Adipose tissue (tissue), 3 donors: ENCODE data around the gene GUCY2D. TPM values are rescaled to one million over a fixed set of nuclear protein-coding genes. Genes with fewer than 3 reads are reported as not detected.

Experiments used
- H3K27ac ChIP-seq: one replicate; pipeline ENCODE4 v1.5.1; 2013; ENCODE audit warnings: low read depth, low read length
- WGBS, 3 donors: extraction: QIAGEN DNeasy Blood & Tissue Kit; methylation state at CpG; one replicate each; pipeline ENCODE4 v1.1.7; 2013; 5-methylcytosine and 5-hydroxymethylcytosine counted together
- polyA plus RNA-seq, 3 donors: library from polyadenylated mRNA; stranded (reverse); fragments of 200-250 nt; gene quantifications; one replicate each; pipeline ENCODE4 v1.2.3, GENCODE V29; 2013
- donor health status: healthy with polysubstance abuse.
- donor health status: Bipolar disorder and iron deficiency.
- donor health status: healthy.

GUCY2D gene
- polyA plus RNA-seq, 3 donors: 0.04 to 0.15 (median 0.11) TPM

DNA sequence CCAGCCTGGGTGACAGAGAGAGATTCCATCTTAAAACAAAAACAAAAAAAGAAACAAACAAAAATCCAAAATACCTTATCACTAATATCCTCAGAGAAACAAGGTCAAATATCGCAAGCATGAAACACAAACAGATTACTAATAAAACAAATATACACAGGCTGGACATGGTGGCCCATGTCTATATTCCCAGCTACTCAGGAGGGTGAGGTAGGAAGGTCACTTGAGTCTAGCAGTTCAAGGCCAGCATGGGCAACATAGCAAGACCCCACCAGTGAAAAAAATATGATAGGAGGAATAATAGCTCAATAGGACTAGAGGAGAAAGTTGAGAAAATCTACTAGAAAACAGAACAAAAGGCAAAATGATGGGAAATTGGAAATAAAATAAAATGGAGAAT, 29.5 kb downstream of the GUCY2D start:
- H3K27ac ChIP-seq: no peak overlapping the region
- WGBS, 3 donors: 66 to 98% (median 94%) methylated on average over 1 of the region's 1 CpG

DNA sequence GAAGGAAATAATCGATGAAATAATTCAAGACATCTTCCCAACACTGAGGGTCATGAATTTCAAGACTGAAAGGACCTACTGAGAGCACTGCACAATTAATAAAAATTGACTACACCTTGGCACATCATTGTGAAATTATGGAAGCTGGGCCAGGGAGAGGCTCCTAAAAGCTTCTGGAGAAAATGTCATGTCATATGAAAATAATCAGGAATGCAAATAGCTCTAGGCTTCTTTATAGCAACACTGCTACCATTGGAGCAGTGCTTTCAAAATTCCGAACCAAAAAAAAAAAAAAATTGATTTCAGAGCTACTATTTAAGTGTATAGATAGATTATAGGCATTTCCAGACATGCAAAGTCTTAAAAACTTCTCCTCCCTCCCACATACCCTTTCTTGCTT, 30.0 kb downstream of the GUCY2D start:
- H3K27ac ChIP-seq: no peak overlapping the region
- WGBS, 3 donors: 85 to 89% (median 86%) methylated on average over 2 of the region's 2 CpGs

DNA sequence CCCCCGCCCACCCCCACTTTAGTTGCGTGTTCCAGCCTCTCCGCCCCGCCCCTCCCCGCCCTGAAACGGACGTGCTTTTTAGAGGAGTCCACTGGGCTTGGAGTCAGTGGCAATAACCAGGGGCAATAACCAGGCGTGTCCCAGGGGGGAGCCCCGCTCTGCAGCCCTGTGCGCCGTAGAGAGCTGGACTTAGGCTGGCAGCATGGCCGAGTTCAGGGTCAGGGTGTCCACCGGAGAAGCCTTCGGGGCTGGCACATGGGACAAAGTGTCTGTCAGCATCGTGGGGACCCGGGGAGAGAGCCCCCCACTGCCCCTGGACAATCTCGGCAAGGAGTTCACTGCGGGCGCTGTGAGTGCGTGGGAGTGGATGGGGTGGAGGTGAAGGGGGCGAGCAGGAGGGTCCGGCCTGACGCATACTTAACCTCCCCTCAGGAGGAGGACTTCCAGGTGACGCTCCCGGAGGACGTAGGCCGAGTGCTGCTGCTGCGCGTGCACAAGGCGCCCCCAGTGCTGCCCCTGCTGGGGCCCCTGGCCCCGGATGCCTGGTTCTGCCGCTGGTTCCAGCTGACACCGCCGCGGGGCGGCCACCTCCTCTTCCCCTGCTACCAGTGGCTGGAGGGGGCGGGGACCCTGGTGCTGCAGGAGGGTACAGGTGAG, 36.7 kb downstream of the GUCY2D start, which contains the start of gene ALOX15B:
Gene ALOX15B (plus strand): TSS at position 106 of the 657 bp plus-strand sequence. CDS start 97 bp downstream, at position 203.
- H3K27ac ChIP-seq: no peak within 1 kb of the TSS
- 10 to 22% (median 11%) methylated on average over 36 to 37 of the region's 37 CpGs for WGBS, 3 donors

- no peak overlapping the region for H3K27ac ChIP-seq
- WGBS, 3 donors: 54 to 63% (median 58%) methylated on average over 10 to 11 of the region's 11 CpGs
Measured at GRCh38 chr17:8039611-8040168, 37.3 kb downstream of the GUCY2D start.

DNA sequence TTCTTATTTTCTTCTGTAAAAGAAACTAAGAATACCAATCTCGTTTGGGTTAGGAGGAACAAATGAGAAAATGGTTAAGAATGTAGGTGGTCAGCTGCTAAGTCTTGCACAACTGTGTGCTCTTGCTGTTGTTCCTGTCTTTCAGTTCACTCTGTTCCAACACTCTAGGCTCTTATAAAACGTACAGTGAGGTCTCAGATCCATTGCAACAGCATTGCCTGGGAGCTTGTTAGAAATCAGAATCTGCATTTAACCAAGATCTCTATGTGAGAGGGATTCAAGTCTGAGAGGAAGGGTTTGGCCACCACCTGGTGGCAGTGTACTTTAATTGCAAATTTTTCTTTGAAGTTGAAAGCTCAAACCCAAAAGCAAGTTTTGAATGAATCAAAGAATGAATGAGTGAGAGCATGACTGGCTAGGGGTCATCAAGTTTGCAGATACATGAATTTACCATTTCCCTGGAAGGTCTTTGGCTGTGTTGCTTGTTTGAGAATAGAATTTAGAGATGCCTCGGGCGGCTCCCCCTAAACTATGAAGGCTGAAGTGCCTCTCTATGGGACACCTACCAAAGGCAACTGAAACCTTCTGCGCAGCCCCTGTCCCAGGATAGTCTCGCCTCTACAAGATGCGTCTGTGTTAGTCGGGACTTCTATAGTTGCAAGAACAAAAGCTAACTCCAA, 39.0 kb downstream of the GUCY2D start:
- H3K27ac ChIP-seq: no peak overlapping the region
- WGBS, 3 donors: 63 to 67% (median 65%) methylated on average over 8 of the region's 8 CpGs

GRCh38 chr17:8041979-8042378, 39.6 kb downstream of the GUCY2D start:
- H3K27ac ChIP-seq: no peak overlapping the region

- 74 to 88% (median 84%) methylated on average over 24 of the region's 24 CpGs for WGBS, 3 donors
- no peak overlapping the region for H3K27ac ChIP-seq
Measured at GRCh38 chr17:8044819-8045810, 42.7 kb downstream of the GUCY2D start.

GRCh38 chr17:8046306-8046928, 44.0 kb downstream of the GUCY2D start:
- no peak overlapping the region for H3K27ac ChIP-seq
- WGBS, 3 donors: 84 to 89% (median 85%) methylated on average over 11 of the region's 11 CpGs

DNA sequence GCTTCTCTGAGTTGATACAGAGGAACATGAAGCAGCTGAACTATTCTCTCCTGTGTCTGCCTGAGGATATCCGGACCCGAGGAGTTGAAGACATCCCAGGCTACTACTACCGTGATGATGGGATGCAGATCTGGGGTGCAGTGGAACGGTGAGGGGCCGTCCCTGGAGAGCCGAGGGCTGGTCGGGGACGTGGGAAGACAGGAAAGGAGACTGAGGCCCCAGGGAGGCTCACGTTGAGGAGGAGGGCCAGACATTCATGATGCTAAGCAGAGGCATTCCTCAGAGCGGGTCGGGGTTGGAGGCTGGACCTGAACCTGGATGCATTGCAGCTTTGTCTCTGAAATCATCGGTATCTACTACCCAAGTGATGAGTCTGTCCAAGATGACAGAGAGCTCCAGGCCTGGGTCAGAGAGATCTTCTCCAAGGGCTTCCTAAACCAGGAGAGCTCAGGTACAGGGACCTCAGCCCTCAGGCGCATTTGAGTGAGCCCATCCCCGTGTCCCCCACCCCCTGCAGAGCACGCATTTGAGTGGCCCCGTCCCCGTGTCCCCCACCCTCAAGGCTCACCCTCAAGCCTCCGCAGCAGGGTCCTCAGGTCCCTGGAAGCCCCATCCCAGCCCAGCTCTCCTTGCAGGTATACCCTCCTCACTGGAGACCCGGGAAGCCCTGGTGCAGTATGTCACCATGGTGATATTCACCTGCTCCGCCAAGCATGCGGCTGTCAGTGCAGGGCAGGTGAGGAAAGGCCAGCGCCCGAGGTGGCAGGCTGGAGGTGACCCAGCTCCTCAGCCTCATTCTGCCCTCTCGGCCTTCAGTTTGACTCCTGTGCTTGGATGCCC, 44.7 kb downstream of the GUCY2D start:
- 79 to 82% (median 81%) methylated on average over 24 of the region's 24 CpGs for WGBS, 3 donors
- no peak overlapping the region for H3K27ac ChIP-seq

DNA sequence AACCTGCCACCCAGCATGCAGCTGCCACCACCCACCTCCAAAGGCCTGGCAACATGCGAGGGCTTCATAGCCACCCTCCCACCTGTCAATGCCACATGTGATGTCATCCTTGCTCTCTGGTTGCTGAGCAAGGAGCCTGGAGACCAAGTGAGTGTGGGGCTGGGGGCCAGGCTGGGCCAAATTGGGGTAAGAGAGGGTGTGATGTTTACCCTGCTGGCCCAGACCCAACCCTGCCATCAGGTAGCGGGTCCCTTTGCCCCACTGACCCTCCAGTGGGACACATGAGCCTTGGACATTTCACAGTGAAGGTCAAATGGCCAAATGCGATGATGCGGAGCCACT, 45.3 kb downstream of the GUCY2D start:
- H3K27ac ChIP-seq: no peak overlapping the region
- 93 to 98% (median 95%) methylated on average over 4 of the region's 4 CpGs for WGBS, 3 donors

DNA sequence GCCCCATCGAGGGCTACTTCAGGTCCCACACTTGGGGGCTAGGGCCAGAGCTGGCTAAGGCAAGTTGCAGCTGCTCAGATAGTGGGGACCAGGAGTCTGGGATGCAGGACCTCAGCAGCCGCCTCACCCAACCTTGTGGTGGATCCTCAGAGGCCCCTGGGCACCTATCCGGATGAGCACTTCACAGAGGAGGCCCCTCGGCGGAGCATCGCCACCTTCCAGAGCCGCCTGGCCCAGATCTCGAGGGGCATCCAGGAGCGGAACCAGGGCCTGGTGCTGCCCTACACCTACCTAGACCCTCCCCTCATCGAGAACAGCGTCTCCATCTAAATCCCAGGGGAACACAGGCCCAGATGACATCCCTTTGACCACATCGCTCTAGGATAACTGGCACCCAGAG, 45.8 kb downstream of the GUCY2D start:
- WGBS, 3 donors: 91 to 94% (median 92%) methylated on average over 12 of the region's 12 CpGs

GRCh38 chr17:8048736-8049135, 46.3 kb downstream of the GUCY2D start:
- H3K27ac ChIP-seq: no peak overlapping the region
- WGBS, 3 donors: 80 to 91% (median 87%) methylated on average over 8 of the region's 8 CpGs

More for the DNA sequence above, 45.8 kb downstream of the GUCY2D start:
- no peak overlapping the region for H3K27ac ChIP-seq

- H3K27ac ChIP-seq: no peak overlapping the region
- WGBS, 3 donors: 81 to 89% (median 86%) methylated on average over 7 of the region's 7 CpGs
Measured at GRCh38 chr17:8051831-8052230, 49.4 kb downstream of the GUCY2D start.

DNA sequence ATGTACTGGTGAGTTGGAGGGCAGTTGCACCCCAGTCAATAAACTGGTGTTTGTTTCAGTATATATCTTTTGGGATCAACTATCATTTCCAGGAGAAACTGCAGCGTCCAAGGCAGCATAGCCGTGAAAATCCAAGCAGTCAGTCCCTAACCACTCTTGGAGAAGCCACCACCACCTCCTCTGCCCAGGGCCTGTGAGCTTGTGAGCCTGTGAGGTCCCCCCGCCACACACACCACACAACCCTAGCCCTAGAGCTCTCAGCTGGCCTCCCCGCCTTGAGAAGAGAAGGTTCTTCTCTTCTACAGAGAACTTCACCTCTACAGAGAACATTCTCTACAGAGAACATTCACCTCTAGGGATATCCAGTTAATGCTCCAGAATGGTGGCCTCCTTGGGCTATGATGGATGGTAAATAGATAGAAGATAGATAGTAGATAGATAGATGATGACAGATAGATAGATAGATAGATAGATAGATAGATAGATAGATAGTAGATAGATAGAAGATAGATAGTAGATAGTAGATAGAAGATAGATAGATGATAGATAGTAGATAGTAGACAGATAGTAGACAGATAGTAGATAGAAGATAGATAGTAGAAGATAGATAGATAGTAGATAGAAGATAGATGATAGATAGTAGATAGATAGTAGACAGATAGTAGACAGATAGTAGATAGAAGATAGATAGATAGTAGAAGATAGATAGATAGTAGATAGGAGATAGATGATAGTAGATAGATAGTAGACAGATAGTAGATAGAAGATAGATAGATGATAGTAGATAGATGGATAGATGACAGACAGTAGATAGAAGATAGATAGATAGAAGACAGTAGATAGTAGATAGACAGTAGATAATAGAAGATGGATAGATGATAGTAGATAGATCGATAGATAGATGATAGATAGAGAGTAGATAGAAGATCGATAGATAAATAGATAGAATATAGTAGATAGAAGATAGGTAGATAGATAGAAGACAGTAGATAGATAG, 50.1 kb downstream of the GUCY2D start:
- no peak overlapping the region for H3K27ac ChIP-seq
- WGBS, 3 donors: 84 to 95% (median 94%) methylated on average over 6 of the region's 6 CpGs

GRCh38 chr17:8053600-8053999, 51.2 kb downstream of the GUCY2D start:
- WGBS, 3 donors: 93 to 94% (median 93%) methylated on average over 7 of the region's 7 CpGs
- no peak overlapping the region for H3K27ac ChIP-seq

DNA sequence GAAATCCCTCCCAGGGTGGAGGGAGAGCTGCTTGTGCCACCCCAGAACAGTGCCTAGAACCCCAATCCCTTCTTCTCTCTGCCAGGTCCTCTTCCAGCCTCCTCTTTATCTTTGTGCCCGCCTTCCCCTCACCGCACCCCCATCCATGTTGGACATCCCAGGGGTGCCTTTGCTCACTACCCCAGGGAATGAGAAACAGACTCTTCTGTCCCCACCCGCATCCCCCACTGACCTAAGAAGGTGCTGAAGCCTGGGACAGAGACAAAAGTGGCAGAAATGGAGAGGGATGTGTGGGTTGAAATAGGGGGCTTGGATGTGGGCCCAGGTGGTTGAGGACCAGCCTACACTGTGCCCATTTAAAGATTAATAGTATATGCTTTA, 53.4 kb downstream of the GUCY2D start:
- WGBS, 3 donors: 60 to 94% (median 68%) methylated on average over 3 of the region's 3 CpGs
- no peak overlapping the region for H3K27ac ChIP-seq
